Fibroblast of peridontal ligament (primary cell): ENCODE measurements around the gene SYNGR1.
"Not testable (repeated sequence)": the region's sequence is repeated elsewhere in the genome, so short reads cannot be mapped to it uniquely, and the experiment has no call there.

Experiments
- DNase-seq: peaks from one replicate; pipeline ENCODE4 v3.0.0-alpha.2; 2010; ENCODE audit errors: extremely low read depth

The SYNGR1 gene

DNA sequence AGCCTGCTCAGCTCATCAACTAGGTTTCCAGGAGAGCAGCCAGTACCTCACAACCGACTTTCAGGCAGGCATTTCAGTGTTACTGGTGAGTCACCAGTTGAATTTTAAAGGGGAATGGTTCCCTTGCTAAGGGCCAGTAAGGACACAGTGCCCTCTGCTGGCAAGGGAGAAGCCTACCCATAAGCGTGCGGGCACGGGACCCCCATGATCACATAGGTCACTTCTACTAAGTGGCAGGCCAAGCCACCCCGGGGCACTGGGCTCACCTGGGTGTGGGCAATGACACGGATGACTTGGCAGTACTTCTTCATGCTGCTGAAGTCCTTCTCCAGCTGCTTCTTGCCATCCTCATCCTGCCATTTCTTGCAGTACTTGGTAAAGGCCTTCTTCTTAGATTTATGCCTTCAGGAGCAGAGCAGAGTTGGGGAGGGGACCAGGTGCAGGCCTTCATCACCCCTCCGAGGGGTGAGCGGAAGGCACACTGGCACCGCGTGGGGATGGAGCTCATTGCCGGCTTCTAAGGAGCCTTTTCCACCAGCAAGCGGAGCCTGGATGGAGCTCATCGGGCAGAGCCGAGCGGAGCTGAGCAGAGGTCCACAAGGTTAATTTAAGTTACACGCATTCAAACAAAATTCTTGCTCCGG lies 33.2 kb upstream of the SYNGR1 start:
- DNase-seq = peak; percentile 93

DNA sequence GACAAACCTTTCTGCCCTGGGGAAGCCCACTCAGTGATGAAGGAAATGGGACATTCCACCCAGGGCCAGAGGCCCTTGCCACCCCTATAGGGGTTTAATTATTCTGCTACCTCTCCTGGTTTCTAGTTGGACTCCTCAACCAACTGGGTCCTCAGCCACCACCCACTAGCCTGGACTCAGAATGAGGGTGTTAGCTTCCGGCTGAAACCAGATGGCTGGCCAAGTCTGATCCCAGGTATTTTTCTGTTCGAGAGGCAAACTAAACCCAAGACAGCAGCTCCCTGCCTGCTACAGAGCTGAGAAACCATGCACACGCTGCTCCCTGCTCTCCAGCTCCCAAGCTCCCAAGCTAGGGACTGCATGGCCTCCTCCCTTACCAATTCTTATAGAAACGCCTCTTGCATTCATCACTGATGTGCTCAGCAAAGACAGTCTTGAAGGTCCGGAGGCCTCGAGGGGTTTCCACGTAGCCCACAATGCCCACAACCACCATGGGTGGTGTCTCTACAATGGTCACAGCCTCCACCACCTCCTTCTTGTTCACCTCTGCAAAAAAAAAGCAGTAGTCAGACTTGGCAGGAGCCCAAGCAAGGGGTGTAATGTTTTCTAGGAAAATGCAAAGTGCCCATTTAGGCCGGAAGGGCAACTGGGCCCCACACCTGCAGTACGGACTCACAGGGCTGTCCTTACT lies 32.6 kb upstream of the SYNGR1 start:
- DNase-seq = no peak

DNA sequence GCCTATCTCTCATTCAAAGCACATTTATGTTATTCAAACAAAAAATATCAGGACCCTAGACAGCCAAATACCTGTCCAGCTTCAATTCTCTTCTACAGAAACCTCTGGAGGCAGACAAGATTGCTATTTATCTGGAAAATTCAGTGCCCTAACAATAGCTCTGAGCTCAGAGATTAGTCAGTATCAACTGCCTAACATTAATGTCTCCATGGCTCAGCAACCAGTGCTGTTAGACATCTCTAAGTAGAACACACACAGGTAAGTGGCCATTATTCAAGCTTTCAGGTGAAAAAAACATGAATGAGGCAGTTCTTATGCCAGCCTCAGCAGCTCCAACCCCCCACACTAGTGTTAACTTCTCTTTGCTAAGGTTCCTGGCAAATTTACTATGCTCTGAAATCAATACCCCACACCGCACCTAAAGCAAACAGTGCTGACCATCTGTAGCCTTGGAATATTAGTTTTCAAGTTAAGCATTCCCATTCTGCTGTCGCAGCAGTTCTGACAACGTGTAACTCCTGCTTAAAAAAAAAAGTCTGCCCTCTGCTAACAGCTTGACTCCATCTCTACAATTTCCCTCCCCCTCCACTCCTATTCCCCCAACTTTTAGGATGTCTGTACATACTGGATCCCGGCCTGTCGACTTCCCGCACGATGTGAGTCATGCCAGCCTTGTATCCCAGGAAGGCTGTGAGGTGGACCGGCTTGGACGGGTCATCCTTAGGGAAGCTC lies 31.9 kb upstream of the SYNGR1 start:
- DNase-seq = peak; percentile 55

DNA sequence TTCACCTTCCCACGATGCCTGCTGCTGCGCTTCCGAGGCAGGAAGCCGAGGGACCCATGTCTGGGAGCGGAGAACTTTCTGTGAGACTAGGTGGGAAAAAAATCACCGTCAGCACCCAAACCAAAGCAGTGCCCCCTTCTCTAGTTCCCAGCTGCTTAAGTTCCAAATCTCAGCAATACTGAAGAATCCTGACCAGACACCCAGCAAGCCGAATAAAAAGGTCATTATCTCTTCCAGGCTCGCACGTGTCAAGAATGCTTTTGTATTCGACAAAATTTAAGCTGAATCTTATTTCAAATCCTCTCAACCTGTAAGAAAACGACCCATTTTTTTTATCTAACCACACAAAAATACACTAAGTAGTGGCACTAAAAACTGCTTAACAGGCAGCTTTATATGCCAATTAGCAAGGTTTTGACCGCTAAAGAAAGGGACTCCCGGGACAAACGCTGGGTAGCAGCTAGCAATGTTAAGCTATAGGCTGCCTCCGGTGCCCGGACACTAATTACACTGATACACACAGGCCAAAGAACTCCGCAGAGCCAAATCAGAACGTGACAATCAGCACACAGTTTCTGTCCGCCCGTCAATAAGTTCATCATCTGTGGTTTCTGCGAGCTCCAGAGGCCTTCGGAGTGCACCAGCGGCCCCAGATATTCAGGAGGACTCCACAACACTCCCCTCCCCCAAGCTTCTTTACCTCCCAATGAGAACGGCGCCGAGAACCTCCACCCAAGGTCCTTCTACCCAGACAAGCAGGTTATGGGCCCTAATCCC lies 31.1 kb upstream of the SYNGR1 start:
- no peak for DNase-seq

DNA sequence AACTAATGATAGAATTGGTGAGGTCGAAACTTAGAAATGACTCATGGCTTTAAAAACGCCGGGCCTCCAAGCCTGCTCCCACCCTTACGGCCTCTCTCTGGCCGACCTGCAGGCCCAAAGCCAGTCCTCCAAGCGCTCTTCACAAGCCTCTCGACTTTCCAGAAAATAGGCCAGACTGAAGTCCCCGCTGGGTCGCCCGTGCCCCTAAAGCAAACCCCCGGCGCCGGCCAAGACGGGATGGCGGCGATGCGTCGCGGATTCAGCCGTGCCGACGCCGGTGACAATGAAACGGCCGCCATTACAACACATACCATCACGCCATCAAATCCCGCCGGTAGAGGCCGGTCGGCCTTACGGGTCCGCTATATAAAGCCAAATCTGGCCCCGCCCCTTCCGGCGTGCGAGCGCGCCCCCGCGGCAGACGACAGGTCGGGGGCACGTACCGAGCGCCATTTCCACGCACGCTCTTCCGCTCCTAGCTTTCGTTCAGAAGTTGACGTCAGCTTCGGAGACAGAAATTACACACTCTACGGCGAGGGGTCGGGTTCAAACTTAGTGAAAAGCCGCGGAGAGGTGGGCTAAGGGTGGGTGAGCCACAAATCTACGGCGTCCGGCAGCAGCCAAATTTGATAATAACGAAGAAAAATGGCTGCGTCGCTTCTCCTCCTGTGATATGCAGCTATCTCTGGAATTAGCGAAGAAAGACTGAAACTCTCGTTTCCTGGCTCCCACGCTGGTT lies 30.3 kb upstream of the SYNGR1 start, which contains the start of gene RPL3:
Gene RPL3 (minus strand): TSS at position 340 of the 739 bp plus-strand sequence. CDS start 26 bp downstream, at position 314.
- DNase-seq = peak; percentile 99

DNA sequence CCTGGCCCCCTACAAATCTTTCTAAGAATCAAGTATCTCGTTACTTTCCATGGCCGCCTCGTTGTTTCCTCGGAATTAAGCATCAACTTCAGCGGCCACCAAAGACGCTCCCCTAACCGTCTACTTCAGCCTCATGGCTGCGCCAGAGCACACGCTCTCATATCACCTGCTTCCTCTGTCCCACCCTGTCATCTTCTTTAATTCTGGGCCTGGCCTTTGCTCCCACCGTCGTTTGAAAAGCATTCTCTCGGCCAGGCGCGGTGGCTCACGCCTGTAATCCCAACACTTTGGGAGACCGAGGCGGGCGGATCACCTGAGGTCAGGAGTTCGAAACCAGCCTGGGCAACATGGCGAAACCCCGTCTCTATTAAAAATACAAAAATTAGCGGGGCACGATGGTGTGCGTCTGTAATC lies 29.2 kb upstream of the SYNGR1 start:
- DNase-seq = not testable (repeated sequence)

DNA sequence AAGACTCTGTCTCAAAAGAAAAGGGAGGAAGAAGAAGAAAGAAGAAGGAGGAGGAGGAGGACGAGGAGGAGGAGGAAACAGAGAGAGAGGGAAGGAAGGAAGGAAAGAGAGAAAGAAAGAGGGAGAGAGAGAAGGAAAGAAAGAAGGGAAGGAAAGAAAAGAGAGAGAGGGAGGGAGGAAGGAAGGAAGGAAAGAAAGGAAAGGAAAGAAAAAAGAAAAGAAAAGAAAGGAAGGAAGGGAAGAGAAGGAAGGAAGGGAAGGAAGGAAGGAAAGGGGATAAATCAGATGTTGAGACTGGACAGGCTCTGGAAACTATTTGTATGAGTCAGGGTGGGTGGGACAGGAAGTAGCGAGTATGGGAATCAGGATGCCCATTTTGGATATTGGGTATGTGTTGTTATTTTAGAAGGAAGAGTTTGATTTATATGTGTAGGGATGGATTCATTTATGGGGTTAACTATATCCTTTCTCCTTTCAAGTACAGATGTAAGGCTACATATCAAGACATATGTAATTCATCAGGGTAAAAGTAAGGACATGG lies 24.3 kb upstream of the SYNGR1 start:
- no peak for DNase-seq

DNA sequence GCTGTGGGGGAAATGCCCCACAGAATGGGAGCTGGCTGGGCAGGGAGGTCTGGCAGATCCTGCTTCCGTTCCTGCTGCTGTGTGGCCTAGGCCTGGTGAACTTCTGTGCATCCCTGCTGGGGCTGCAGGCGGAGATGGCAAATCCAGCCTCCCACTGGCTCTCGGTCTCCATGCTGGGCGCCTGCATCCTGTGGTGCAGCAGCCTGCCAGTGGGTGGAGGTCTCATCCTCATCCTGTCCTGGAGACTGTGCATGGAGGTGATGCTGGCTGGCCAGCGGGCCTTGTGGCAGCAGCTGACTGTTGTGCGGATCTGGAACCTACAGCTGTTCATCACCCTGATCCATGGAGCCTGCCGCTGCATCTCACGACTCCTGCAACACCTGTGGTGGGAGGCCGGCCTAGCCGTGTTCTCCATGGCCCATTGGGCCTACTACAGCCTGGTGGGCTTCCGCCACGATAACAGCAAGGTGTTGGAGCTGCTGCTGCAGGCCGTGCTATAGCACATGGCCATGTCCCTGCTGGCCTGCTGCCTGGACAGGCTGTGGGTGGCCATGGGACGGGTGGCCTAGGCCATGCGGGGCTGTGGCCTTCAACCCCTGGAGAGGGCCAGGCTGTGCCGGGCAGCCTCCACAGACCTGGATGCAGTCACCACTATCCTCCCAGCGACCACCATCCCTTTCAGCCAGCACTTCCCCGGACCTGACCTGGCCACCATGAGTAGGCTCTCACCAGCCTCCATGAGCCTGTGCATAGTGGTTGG lies 21.6 kb upstream of the SYNGR1 start:
- DNase-seq = no peak

DNA sequence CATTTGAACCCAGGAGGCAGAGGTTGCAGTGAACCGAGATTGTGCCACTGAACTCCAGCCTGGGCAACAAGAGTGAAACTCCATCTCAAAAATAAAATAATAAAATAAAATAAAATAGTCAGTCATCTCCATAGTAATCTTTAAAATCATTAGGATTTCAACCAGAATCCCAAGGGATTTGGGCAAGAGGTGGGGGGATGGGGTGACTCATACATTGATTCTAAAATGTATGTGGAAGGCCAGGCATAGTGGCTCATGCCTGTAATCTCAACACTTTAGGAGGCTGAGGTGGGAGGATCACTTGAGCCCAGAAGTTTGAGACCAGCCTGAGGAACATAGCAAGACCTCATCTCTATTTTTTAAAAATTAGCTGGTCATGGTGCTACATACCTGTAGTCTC lies 19.2 kb upstream of the SYNGR1 start:
- DNase-seq = not testable (repeated sequence)

DNA sequence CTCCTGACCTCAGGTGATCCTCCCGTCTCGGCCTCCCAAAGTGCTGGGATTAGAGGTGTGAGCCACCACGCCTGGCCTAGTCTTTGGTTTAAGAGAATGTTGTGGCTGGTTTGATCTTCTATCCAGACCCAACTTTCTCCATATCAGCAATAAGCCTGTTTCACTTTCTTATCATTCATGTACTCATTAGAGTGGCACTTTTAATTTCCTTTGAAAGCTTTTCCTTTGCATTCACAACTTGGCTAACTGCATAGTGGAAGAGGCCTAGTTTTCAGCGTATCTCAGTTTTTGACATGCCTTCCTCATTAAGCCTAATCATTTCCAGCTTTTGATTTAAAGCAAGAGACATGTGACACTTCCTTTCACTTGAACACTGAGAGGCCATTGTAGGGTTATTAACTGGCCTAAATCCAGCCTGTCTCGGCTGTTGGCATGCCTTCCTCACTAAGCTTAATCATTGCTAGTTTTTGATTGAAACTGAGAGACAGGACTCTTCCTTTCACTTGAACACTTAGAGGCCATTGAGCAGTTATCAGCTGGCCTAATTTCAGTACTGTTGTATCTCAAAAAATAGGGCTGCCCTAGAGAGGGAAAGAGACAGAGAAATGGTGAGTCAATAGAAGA lies 17.2 kb upstream of the SYNGR1 start:
- DNase-seq = peak; percentile 88

DNA sequence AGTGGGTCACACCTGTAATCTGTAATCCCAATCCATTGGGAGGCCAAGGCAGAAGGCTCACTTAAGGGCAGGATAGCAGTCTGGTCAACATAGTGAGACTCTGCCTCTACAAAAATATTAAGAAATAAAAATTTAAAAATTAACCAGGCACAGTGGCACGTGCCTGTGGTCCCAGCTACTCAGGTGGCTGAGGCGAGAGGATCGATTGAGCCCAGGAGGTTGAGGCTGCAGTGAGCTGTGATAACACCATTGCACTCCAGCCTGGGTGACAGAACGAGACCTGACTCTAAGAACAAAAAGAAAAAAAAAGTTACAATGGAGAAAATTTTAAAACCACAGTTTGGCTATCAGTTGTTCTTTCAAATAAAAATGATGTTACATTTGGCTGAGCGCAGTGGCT lies 13.4 kb upstream of the SYNGR1 start:
- no peak for DNase-seq

DNA sequence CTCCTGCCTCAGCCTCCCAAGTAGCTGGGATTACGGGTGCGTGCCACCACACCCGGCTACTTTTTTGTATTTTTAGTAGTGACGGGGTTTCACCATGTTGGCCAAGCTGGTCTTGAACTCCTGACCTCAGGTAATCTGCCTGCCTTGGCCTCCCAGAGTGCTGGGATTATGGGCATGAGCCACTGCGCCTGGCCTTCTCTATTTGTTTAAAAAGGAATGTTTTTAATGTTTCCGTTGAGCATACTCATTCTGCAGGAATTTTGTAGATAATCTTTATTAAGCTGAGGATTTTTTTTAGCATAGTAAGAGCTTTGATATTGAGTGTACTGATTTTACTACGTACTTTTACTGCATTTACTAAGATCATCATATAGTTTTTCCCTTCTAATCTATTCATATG lies 10.0 kb upstream of the SYNGR1 start:
- DNase-seq = peak; percentile 52

DNA sequence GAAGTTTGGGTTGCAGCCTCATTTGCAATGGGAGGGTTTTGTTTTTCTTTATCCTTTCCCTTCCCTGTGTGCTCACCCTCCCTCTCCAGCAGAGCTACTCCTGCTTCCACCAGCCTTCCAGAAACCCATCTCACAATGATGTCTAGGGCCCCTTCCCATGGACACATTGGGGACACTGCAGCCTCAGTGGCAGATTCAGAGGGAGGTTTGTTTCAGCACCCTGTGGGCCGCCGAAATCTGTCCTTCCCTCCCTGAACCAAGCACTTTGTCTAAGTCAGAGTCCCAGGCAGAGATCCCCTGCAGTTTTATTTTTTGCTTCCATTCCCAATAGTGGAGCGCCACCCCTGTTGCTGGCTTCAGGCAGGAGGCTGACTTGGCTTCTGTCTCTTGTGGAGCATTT lies 8.6 kb upstream of the SYNGR1 start:
- DNase-seq = no peak

DNA sequence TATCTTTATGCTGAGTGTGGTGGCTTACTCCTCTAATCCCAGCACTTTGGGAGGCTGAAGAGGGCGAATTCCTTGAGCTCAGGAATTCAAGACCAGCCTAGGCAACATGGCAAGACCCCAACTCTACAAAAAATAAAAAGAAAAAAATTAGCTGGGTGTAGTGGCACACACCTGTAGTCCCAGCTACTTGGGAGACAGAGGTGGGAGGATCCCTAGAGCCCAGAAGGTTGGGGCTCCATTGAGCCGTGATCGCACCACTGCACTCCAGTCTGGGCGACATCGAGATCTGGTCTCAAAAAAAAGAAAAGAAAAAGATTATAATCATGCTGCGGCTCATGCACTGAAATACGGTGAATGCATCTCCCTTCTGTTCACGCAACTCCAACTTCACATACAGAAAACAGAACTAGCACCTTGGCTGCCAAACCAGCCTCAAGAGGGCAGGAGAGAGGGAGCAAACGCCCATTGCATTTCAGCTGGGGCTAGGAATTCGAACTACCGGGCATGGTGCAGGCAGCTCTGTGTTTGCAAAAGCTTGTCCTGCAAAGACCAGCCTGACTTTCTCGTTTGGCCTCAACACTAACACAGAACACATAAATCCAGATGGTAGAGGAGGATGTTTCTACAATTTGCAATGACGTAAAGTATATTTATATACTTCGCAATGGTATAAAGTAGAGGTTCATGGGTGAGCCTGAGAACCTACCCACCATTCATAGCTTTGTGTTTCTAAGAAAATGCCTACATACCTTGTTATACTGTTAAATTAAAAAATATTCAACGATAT lies 6.3 kb upstream of the SYNGR1 start:
- peak; percentile 58 for DNase-seq

DNA sequence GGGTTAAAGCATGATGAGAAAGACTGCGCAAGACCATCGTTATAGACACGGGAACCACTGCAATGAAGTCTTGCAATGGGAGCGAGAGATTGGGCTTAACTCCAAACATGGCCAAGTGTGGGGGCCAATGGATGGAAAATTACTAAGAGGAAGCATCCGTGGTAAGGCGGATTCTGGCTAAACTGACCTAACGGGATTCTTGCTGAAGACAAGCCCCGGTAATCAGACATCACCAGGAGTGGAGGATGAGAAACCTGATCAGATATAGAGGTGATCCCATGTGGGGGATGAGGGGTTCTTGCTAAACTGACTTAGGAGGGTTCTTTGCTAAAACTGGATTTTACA lies 5.8 kb upstream of the SYNGR1 start:
- no peak for DNase-seq

DNA sequence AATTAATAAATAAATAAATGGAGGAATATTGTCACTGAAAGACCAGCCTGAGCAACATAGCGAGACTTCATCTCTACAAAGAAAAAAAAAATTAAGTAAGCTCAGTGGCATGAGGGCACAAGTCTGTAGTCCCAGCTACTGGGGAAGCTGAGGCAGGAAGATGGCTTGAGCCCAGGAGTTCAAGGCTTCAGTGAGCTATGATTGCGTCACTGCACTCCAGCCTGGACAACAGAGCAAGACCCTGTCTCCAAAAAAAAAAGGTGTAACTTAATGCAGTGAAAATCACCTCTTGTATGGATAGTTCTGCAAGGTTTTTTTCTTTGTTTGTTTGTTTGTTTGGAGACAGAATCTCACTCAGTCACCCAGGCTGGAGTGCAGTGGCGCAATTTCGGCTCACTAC lies 4.6 kb upstream of the SYNGR1 start:
- DNase-seq = no peak

DNA sequence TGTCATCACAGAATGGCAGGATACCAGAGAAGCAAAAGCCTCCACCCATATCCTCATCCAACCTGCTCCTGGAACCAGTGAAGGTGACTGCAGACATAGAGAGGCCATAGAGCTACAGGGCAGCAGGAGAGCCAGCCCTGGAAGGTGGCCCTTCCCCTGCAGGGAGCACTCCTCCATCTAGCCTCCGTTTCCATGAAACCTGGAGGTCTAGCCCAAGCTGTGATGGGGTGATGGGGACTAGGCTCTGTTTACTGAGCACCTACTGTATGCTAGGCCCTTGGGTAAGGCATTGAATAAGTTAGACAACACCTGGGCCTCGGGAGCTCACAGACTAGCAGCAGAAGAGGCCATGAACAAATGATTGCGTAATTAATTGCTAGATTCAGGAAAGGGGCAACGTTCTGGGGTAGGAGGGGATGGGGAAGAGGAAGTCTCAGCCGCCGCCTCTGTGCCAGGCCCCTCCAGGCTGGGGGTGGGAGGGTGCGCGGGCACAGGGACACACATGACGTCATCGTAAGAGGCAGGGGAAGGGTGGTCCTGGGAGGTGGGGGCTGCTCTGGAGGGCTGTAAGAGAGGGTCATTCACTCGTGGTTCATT lies 784 bp upstream of the SYNGR1 start:
- no peak for DNase-seq

DNA sequence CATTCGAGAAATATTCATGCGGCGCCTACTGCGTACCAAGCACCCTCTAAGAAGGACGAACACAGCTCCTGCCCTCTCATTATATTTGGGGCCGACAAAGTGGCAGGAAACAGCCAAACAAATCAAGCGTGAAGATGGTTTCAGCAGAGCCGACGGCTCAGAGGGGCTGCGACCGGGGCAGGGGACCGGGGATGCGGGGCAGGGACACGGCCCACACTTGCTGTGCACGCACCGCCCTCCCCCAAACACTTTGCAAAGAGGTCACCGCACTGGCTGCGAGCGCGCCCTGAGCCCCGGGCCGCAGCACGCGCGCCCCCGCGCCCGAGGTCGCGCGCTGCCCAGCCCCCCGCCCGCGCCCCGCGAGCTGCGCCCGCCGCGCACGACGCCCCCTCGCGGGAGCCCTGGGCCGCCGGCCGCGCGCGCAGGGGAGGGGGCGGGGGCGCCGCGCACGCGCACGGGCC lies 255 bp upstream of the SYNGR1 start:
- DNase-seq = no peak
